ENCODE results near the gene WWC1.

The WWC1 gene

GRCh38 chr5:168426007-168426863, 134.8 kb downstream of the WWC1 start:
- DNase-seq (ENCODE audit: low spot score), result no peak
- Histone ChIP-seq H3K36me3 (ENCODE audit: low read depth) (peaks cover 87% of the 10 kb centered on the region), H3K4me3 (ENCODE audit: severe bottlenecking) (no peak overlapping the region), H3K27ac (ENCODE audit: poor library complexity, severe bottlenecking) (no peak overlapping the region), H3K27me3 (ENCODE audit: insufficient read depth, poor library complexity, severe bottlenecking) (no peaks in the 10 kb centered on the region), H3K4me1 (ENCODE audit: insufficient read depth, poor library complexity, severe bottlenecking) (no peaks in the 10 kb centered on the region), H3K9me3 (ENCODE audit: severe bottlenecking) (no peaks in the 10 kb centered on the region)
- no peak for TF ChIP-seq CTCF (IDR thresholded peaks at IDR 0.05; ENCODE audit: poor library complexity, severe bottlenecking)
- ATAC-seq (ENCODE audit: low read depth), result no peak

DNA sequence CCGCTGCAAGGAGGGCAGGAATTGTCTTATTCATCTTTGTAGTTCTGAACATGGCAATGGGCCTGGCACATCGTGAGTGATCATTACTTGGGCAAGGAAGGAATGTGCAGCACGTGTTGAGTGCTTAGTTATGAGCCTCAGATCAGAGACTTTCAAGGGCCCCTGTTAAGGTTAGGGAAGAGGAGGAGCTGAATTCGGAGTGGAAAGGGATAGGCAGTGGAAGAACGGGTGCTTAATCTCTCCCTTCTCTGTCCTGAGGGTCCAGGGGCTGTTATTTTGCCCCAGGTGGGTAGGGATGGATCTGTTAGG, 135.4 kb downstream of the WWC1 start:
- peaks cover 87% of the 10 kb centered on the region for H3K36me3 ChIP-seq (ENCODE audit: low read depth)
- H3K27ac ChIP-seq (ENCODE audit: poor library complexity, severe bottlenecking), result no peak overlapping the region
- no peak overlapping the region for H3K4me3 ChIP-seq (ENCODE audit: severe bottlenecking)
- no peak for TF ChIP-seq CTCF (IDR thresholded peaks at IDR 0.05; ENCODE audit: poor library complexity, severe bottlenecking)
- no peaks in the 10 kb centered on the region for H3K27me3 ChIP-seq (ENCODE audit: insufficient read depth, poor library complexity, severe bottlenecking)
- ATAC-seq (ENCODE audit: low read depth) (no peak), DNase-seq (ENCODE audit: low spot score) (no peak)
- no peaks in the 10 kb centered on the region for H3K4me1 ChIP-seq (ENCODE audit: insufficient read depth, poor library complexity, severe bottlenecking)
- H3K9me3 ChIP-seq (ENCODE audit: severe bottlenecking), result no peaks in the 10 kb centered on the region

GRCh38 chr5:168427224-168427623, 135.8 kb downstream of the WWC1 start:
- H3K36me3 ChIP-seq (ENCODE audit: low read depth), result peaks cover 87% of the 10 kb centered on the region
- no peak overlapping the region for H3K4me3 ChIP-seq (ENCODE audit: severe bottlenecking)
- no peak for ATAC-seq (ENCODE audit: low read depth)
- H3K27ac ChIP-seq (ENCODE audit: poor library complexity, severe bottlenecking), result no peak overlapping the region
- no peaks in the 10 kb centered on the region for H3K9me3 ChIP-seq (ENCODE audit: severe bottlenecking)
- DNase-seq (ENCODE audit: low spot score), result no peak
- no peak for TF ChIP-seq CTCF (IDR thresholded peaks at IDR 0.05; ENCODE audit: poor library complexity, severe bottlenecking)
- no peaks in the 10 kb centered on the region for H3K4me1 ChIP-seq (ENCODE audit: insufficient read depth, poor library complexity, severe bottlenecking)
- no peaks in the 10 kb centered on the region for H3K27me3 ChIP-seq (ENCODE audit: insufficient read depth, poor library complexity, severe bottlenecking)

DNA sequence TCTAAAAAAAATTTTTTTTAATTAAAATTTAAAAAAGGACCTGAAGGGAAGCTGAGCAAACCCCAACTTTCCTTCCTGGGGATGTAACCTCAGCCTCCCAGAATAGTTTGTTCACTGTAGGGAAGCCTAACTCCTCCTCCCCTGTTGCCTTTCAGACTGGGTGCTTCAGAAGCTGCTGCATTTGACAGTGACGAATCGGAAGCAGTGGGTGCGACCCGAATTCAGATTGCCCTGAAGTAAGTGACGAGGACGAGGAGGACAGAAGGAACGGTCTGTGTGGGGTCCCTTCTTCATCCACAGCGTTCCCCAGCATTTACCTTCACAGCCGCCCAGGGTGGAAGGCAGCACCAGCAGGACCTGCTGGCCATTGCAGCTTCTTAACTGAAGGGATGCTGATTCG, 137.1 kb downstream of the WWC1 start:
- ATAC-seq (ENCODE audit: low read depth), result no peak
- Histone ChIP-seq H3K36me3 (ENCODE audit: low read depth) (peaks cover 90% of the 10 kb centered on the region), H3K4me1 (ENCODE audit: insufficient read depth, poor library complexity, severe bottlenecking) (no peaks in the 10 kb centered on the region)

More for the DNA sequence above, 137.1 kb downstream of the WWC1 start:
- H3K27me3 ChIP-seq (ENCODE audit: insufficient read depth, poor library complexity, severe bottlenecking), result no peaks in the 10 kb centered on the region
- DNase-seq (ENCODE audit: low spot score), result no peak
- no peak overlapping the region for H3K27ac ChIP-seq (ENCODE audit: poor library complexity, severe bottlenecking)
- H3K4me3 ChIP-seq (ENCODE audit: severe bottlenecking), result no peak overlapping the region
- TF ChIP-seq CTCF (IDR thresholded peaks at IDR 0.05; ENCODE audit: poor library complexity, severe bottlenecking), result no peak
- no peaks in the 10 kb centered on the region for H3K9me3 ChIP-seq (ENCODE audit: severe bottlenecking)

Data from RWPE2 (cell line).